HG03354 (cell line): Measurements from ENCODE around the gene WDR37.

ENCODE experiments used
- ATAC-seq: cut with Tn5 transposase; IDR thresholded peaks from one replicate; pipeline ENCODE4 v1.9.1; 2021; ENCODE audit warnings: mild to moderate bottlenecking; ENCODE audit not compliant: unreplicated experiment, poor library complexity, severe bottlenecking

WDR37 gene

DNA sequence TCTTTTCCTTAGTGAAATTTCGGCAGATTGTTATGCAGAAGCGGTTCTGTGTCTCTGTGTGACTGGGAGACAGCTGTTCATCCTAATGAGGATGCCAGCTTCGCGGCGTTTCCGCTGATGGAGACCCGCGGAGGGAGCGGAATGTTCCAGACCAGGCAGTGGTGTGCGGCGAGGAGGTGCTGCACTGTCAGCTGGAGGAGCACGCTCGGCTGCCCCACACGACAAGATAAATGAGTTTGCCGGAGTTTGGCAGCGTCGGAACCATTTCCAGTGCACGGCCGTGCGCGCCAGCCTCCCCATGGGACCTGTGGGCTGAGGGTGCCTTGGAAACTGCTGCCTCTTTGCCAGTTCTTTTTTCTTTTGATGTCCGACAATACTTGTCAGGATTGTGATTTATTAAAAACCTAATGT is 64.6 kb downstream of the WDR37 start:
- ATAC-seq, result no peak

- ATAC-seq, result no peak
Observed at GRCh38 chr10:1121271-1121970, 65.2 kb downstream of the WDR37 start.

- ATAC-seq, result no peak
Observed at GRCh38 chr10:1122349-1122748, 66.2 kb downstream of the WDR37 start.

DNA sequence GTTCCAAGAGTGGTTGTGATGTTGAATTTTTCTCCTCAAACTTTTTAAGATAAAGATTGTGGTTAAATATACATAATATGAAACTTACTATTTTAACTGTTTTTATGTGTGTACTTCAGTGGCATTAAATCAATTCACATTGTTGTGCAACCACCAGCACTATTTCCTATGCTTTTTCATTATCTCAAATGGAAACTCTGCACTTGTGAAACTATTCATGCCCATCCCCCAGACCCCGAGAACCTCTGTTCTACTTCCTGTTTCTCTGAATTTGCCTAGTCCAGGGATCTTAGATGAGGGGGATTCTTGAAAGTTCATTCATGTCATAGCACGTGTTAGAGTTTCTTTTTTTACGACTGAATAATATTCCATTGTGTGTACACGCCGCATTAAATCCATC is 67.0 kb downstream of the WDR37 start:
- ATAC-seq, result no peak

DNA sequence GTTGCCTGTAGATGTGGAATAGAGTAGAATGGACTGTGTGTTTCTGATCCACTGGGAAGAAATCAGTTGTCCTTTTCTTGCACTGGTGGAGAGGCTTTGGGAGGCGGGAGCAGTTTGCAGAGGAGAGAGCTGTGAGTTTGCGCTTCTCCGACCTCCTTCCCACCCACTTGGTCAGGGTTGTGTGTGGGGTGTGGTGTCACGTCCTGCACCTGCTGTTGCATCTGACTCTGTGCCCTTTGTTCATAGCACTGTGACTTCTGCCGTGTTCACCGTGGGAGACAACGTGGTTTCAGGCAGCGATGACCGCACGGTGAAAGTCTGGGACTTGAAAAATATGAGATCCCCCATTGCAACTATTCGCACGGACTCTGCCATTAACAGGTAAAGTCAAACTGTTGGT is 67.8 kb downstream of the WDR37 start:
- ATAC-seq, result no peak

- ATAC-seq, result no peak
Observed at GRCh38 chr10:1124796-1125195, 68.6 kb downstream of the WDR37 start.

- ATAC-seq, result no peak
Observed at GRCh38 chr10:1126461-1126860, 70.3 kb downstream of the WDR37 start.

DNA sequence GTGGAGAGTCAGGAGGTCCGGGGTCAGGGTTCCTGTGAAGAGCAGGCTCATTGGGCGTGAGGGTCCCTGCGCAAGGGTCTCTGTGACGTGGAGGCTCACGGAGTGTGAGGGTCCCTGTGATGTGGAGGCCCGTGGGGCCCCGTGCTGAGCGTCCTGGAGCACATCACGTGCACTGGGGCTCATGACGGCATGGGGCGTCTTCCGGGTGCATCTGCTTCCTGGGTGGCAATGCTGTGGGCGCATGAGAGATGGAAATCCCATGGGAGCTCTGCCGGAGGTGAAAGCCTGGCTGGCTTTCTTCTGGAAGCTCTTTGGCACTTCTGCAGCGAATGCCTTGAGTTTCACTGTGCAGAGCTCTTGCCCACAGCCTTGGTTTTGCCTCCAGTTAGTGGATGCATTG is 71.4 kb downstream of the WDR37 start:
- no peak for ATAC-seq

- no peak for ATAC-seq
Observed at GRCh38 chr10:1128115-1128514, 71.9 kb downstream of the WDR37 start.

DNA sequence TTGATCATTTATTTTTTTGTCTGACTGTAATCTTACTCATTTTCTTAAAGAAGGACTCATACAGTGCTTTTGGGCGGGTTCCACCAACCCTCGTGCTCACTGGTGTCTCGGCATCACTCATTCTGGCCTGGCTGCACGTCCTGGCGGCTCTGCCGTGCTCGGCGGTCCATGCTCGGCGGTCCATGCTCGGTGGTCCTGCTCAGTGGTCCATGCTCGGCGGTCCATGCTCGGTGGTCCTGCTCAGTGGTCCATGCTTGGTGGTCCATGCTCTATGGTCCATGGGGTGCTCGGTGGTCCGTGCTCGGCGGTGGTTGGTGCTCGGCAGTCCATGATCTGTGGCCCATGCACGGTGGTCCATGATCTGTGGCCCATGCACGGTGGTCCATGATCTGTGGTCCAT is 72.5 kb downstream of the WDR37 start:
- ATAC-seq, result no peak

- ATAC-seq, result no peak
Observed at GRCh38 chr10:1130226-1130625, 74.0 kb downstream of the WDR37 start.

- no peak for ATAC-seq
Observed at GRCh38 chr10:1130995-1131790, 75.0 kb downstream of the WDR37 start.

- no peak for ATAC-seq
Observed at GRCh38 chr10:1132584-1132983, 76.4 kb downstream of the WDR37 start.

GRCh38 chr10:1133495-1134045 is 77.4 kb downstream of the WDR37 start:
- no peak for ATAC-seq

DNA sequence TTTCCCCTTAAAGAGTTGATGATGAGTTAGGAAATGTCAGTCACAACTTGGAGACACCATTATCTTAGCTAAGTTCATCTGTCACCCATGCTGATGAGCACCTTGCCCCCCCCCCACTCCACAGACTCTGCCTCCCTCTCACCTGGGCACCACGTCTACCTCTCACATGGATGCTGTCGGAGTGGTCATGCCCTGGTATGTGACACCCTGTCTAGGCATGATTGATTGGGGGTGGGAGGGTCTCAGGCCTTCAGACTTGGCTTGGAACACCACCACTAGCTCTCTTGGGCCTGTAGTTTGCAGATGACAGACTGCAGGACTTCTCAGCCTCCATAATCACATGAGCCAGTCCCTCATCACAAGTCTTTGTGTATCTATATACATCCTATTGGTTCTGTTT is 78.0 kb downstream of the WDR37 start:
- no peak for ATAC-seq

DNA sequence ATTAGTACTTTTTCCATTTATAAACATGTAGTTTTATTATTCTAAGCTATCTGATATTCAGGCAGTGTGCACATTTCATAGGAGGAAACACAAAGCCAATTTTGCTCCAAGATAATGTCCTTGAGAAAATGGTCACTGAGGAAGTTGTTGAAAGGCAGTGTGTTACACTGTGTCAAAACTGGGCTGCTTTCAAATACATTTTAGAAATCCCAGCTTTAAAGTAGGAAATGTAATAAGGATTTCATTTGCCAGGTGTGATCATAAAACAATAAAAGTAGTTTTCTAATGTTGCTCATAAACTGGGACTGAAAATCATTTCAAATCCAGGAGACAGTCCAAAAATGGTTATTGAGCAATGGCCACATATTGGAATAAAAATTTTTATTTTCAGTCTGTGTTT is 80.1 kb downstream of the WDR37 start:
- no peak for ATAC-seq

- ATAC-seq, result no peak
Observed at GRCh38 chr10:1137499-1138163, 81.4 kb downstream of the WDR37 start.

DNA sequence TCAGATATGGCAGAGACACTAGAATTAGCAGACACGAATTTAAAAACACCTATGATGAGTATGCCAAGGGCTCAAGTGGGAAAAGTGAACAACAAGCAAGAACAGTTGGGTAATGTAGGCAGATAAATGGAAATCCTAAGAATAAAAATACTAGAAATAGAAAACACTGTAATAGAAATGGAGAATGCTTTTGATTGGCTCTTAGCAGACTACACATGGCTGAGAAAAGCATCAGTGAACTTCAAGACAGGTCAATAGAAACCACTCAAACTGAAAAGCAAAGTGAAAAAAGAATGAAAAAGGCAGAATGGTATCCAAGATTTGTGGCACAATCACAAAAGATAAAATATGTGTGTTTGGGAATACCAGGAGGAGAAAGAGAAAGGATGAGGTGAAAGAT is 82.3 kb downstream of the WDR37 start:
- no peak for ATAC-seq

DNA sequence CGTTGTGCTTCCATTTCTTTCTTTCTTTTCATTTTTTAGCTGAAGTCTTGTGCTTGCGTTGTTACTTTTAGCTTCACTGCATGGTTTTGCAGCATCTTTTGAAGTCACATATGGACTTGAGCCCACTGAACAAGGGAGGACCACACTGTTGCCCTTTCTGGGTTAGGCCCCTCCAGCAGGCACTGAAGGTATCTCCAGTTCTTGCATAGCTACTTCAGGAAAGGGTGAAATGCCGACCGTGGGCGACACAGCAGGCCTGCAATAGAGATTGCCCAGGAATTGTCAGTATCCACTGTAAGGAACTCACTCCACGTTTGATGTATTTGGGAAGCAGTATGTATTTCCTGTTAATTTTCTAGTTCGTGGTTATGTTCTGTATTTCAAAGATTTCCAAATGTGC is 85.1 kb downstream of the WDR37 start:
- ATAC-seq, result no peak

GRCh38 chr10:1141701-1142100 is 85.5 kb downstream of the WDR37 start:
- ATAC-seq, result no peak

DNA sequence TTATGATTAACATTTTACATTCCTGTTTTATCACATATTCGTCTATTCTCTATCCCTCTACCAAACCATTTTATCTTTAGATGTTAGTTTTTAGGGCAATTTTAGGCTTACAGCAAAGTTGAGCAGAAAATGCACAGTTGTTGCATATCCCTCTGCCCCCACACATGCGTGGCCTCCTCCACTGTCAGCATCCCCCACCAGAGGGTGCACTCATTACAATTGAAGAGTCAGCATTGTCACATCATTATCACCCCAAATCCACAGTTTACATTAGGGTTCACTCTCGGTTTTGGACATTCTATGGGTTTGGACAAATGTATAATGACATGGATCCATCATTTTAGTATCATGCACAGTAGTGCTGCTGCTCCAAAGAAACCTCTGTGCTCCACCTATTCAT is 86.4 kb downstream of the WDR37 start:
- no peak for ATAC-seq
